Stimulated activated effector memory CD8-positive, alpha-beta T cell treated with anti-CD3 and anti-CD28 coated beads, Interleukin-12 subunit alpha, Interleukin-12 subunit beta, amount 100 ng/mL, for 72 hours (primary cell): ENCODE data around the gene F5.

Experiments
- ATAC-seq: fragments of 150-1000 bp; cut with Tn5 transposase; 2 replicates; pipeline ENCODE4 v1.10.0; 2021
- DNase-seq, 2 donors: peaks; one replicate each; pipeline ENCODE4 v3.0.0; 2021 to 2022; ENCODE audit warnings: low spot score in 2 of 2
- H3K27ac Mint-ChIP-seq: one replicate; pipeline ENCODE4 v1.8.0; 2022; ENCODE audit warnings: mild to moderate bottlenecking, mixed read lengths
- H3K36me3 Mint-ChIP-seq: one replicate; pipeline ENCODE4 v1.8.0; 2022; ENCODE audit warnings: mild to moderate bottlenecking, mixed read lengths
- H3K4me1 Mint-ChIP-seq: one replicate; pipeline ENCODE4 v1.8.0; 2022; ENCODE audit warnings: mixed read lengths
- H3K4me3 Mint-ChIP-seq: one replicate; pipeline ENCODE4 v1.8.0; 2022; ENCODE audit warnings: mild to moderate bottlenecking, mixed read lengths
- H3K9me3 Mint-ChIP-seq: one replicate; pipeline ENCODE4 v1.8.0; 2022; ENCODE audit warnings: mixed read lengths

Gene F5

DNA sequence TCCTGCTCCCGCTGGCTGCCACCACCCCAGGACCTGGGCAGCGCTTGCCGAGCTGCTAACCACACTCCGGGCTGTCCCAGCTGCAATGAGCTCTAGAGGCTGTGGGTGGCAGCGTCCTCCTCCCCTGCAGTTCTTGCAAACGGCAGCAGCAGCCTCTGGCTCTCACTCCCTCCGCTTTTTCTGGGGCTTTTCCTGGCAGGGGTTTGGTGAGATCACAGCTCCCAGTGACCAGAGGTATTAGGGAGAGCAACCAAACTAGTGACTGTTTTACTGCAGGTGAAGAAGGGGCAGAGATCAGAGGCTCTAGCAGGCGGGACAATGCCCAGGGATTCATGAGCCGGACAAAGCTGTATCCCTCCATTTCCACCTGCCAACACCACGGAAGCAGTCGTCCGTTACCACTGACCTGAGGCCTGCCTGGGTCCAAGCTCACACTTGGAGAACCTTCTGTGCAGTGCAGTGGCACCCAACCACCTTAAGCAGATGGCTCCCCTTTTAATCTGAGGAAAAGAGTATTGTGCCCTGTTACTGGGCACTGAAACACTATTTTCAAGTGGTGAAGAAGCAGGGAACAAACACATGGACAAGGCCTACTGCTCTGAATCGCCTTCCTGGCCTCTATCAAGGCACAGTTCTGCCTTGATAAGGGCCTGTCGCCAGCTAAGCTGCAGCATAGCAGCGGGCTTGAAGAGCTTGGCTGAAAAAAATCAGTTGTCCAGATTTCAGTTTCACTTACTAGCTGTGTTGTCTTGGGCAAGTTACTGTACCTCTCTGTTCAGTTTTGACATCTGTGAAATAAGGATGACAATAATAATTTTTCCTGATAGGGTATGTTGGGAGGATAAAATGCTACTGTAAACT lies at the start of gene F5:
Gene F5, minus strand, starts transcription at position 87 of the 861 bp plus-strand sequence. CDS start 95 bp downstream, outside the sequence.
- Mint-ChIP-seq H3K9me3 (no peaks in the 10 kb centered on the region), H3K27ac (peak within 1 kb of the TSS; percentile 81), H3K4me1 (peaks cover 28% of the 10 kb centered on the region), H3K4me3 (peak within 1 kb of the TSS; percentile 84), H3K36me3 (no peaks in the 10 kb centered on the region)
- DNase-seq (peak; percentile 47 to 80), ATAC-seq (peak; percentile 96)

DNA sequence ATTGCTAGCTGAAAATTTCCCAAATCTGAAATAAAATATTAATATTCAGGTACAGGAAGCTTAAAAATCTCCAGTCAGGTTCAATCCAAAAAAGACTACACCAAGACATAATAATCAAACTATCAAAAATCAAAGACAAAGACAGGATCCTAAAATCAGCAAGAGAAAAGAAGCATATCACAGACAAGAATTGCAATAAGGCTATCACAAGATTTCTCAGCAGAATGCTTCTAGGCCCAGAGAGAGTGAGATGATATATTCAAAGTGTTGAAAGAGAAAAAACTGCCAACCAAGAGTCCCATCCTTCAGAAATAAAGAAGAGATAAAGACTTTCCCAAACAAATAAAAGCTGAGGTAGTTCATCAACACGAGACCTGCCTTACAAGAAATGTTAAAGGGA lies 48.6 kb upstream of the F5 start:
- H3K9me3 Mint-ChIP-seq: peaks cover 11% of the 10 kb centered on the region
- H3K4me3 Mint-ChIP-seq: no peak overlapping the region
- no peaks in the 10 kb centered on the region for H3K36me3 Mint-ChIP-seq
- DNase-seq (no peak), ATAC-seq (no peak)
- H3K27ac Mint-ChIP-seq: no peak overlapping the region
- H3K4me1 Mint-ChIP-seq: peaks cover 4% of the 10 kb centered on the region

GRCh38 chr1:169634145-169634544 lies 47.9 kb upstream of the F5 start:
- DNase-seq (no peak), ATAC-seq (no peak)
- no peak overlapping the region for H3K27ac Mint-ChIP-seq
- peaks cover 6% of the 10 kb centered on the region for H3K4me1 Mint-ChIP-seq
- H3K9me3 Mint-ChIP-seq: peaks cover 11% of the 10 kb centered on the region
- H3K36me3 Mint-ChIP-seq: no peaks in the 10 kb centered on the region
- H3K4me3 Mint-ChIP-seq: no peak overlapping the region

DNA sequence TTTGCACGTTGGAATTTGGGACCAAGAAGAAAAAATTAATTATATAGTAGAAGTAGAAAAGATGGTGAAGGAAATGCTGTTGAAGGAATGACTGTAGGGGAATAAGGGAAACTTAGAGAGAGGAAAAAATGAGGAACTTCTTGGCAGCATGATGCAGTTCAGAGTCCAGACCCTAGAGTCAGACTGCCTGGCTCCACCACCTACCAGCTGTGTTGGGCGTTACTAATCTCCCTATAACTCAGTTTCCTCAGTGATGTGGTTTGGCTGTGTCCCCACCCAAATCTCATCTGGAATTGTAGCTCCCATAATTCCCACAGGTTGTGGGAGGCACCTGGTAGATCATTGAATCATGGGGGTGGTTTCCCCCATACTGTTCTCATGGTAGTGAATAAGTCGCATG lies 45.0 kb upstream of the F5 start:
- Mint-ChIP-seq H3K36me3 (no peaks in the 10 kb centered on the region), H3K9me3 (peaks cover 11% of the 10 kb centered on the region), H3K4me1 (peaks cover 10% of the 10 kb centered on the region), H3K4me3 (no peak overlapping the region), H3K27ac (no peak overlapping the region)
- no peak for DNase-seq
- no peak for ATAC-seq

GRCh38 chr1:169630006-169630405 lies 43.7 kb upstream of the F5 start, which contains the start of gene SELP:
Gene SELP, minus strand, starts transcription at chr1:169630124. Its CDS starts 50 bp downstream, at chr1:169630074.
- DNase-seq (no peak), ATAC-seq (no peak)
- Mint-ChIP-seq H3K4me3 (no peak within 1 kb of the TSS), H3K36me3 (no peaks in the 10 kb centered on the region), H3K9me3 (peaks cover 14% of the 10 kb centered on the region), H3K4me1 (peaks cover 16% of the 10 kb centered on the region), H3K27ac (no peak within 1 kb of the TSS)

GRCh38 chr1:169624912-169625311 lies 38.6 kb upstream of the F5 start:
- no peak for DNase-seq
- peaks cover 24% of the 10 kb centered on the region for H3K4me1 Mint-ChIP-seq
- no peaks in the 10 kb centered on the region for H3K36me3 Mint-ChIP-seq
- no peak for ATAC-seq
- no peak overlapping the region for H3K27ac Mint-ChIP-seq
- H3K9me3 Mint-ChIP-seq: peaks cover 3% of the 10 kb centered on the region
- H3K4me3 Mint-ChIP-seq: no peak overlapping the region

GRCh38 chr1:169624122-169624521 lies 37.8 kb upstream of the F5 start:
- H3K4me3 Mint-ChIP-seq: no peak overlapping the region
- H3K27ac Mint-ChIP-seq: no peak overlapping the region
- no peak for ATAC-seq

DNA sequence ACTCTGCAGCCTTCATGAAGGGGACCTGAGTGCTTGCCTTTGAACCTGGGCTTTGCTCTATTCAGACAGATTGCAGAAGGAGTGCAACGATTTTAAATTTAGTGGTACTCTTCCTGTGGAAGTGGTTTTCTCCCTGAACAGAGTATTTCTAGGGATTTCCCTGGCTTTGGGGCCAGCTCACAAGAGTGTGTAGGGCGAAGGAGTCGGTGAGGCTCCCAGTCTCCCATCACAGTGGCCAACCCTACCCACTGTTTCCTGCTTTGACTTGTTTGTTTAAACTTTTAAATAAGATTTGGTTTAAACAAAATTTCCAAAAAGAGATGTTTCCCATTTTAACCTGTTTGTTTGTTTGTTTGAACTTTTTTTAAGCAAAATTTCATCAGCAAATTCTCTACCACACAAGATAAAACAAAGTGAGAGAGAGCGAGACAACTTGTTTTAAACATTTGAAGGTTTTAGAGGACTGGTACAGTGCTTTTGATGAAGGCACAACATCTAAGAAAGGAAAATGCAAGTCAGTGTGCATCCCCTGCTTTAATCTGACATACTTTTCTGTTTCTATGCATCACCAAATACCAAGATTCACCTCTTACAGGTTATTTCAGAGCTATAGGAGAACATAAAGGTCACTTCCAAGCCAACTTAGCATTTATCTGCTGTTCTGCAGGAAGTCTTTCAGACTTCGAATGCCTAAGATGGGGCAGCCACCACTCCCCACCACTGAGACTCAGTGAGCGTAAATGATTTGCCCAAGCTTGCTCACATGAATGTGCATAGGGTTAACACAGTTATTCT lies 37.0 kb upstream of the F5 start:
- no peak for DNase-seq
- no peak for ATAC-seq
- H3K9me3 Mint-ChIP-seq: peaks cover 3% of the 10 kb centered on the region
- H3K27ac Mint-ChIP-seq: no peak overlapping the region
- no peaks in the 10 kb centered on the region for H3K36me3 Mint-ChIP-seq
- peaks cover 22% of the 10 kb centered on the region for H3K4me1 Mint-ChIP-seq
- H3K4me3 Mint-ChIP-seq: no peak overlapping the region

More at GRCh38 chr1:169624122-169624521, 37.8 kb upstream of the F5 start:
- no peaks in the 10 kb centered on the region for H3K36me3 Mint-ChIP-seq
- no peak for DNase-seq
- H3K4me1 Mint-ChIP-seq: peaks cover 22% of the 10 kb centered on the region
- H3K9me3 Mint-ChIP-seq: peaks cover 3% of the 10 kb centered on the region

- no peaks in the 10 kb centered on the region for H3K9me3 Mint-ChIP-seq
These were observed 34.3 kb upstream of the F5 start for GRCh38 chr1:169620565-169620964.

GRCh38 chr1:169618367-169618766 lies 32.1 kb upstream of the F5 start:
- ATAC-seq (no peak), DNase-seq (no peak)
- no peak overlapping the region for H3K27ac Mint-ChIP-seq
- no peaks in the 10 kb centered on the region for H3K36me3 Mint-ChIP-seq
- H3K4me3 Mint-ChIP-seq: no peak overlapping the region
- H3K4me1 Mint-ChIP-seq: peaks cover 11% of the 10 kb centered on the region
- H3K9me3 Mint-ChIP-seq: no peaks in the 10 kb centered on the region

More at GRCh38 chr1:169620565-169620964, 34.3 kb upstream of the F5 start:
- DNase-seq (no peak), ATAC-seq (no peak)
- peaks cover 11% of the 10 kb centered on the region for H3K4me1 Mint-ChIP-seq
- no peak overlapping the region for H3K4me3 Mint-ChIP-seq
- H3K27ac Mint-ChIP-seq: no peak overlapping the region
- no peaks in the 10 kb centered on the region for H3K36me3 Mint-ChIP-seq

GRCh38 chr1:169615803-169616202 lies 29.5 kb upstream of the F5 start:
- no peak for ATAC-seq
- peaks cover 6% of the 10 kb centered on the region for H3K4me1 Mint-ChIP-seq
- no peaks in the 10 kb centered on the region for H3K9me3 Mint-ChIP-seq
- H3K36me3 Mint-ChIP-seq: no peaks in the 10 kb centered on the region
- no peak overlapping the region for H3K4me3 Mint-ChIP-seq
- DNase-seq: no peak
- no peak overlapping the region for H3K27ac Mint-ChIP-seq

- H3K27ac Mint-ChIP-seq: no peak overlapping the region
- ATAC-seq (no peak), DNase-seq (no peak)
- H3K4me1 Mint-ChIP-seq: no peaks in the 10 kb centered on the region
- no peaks in the 10 kb centered on the region for H3K9me3 Mint-ChIP-seq
- H3K36me3 Mint-ChIP-seq: no peaks in the 10 kb centered on the region
- H3K4me3 Mint-ChIP-seq: no peak overlapping the region
These were observed 24.6 kb upstream of the F5 start for GRCh38 chr1:169610858-169611257.

DNA sequence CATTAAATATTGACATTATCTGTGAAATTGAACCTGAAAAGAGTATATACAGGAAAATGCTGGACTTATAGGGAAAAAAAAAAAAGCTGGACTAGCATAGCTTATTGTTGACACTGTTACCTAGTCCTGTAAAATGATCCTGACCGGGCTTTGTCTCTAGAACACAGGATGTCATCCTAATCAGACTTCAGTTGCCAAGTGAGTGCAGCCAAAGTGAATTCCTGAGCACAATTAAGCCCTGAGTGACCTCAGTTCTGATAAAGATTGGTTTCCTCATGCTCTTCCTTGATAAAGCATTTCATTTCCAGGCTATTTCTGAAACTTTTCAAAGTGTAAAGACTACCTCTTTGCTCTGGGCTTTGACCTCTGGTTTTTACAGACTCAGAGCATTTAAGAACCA lies 23.8 kb upstream of the F5 start:
- Mint-ChIP-seq H3K36me3 (no peaks in the 10 kb centered on the region), H3K27ac (no peak overlapping the region), H3K9me3 (no peaks in the 10 kb centered on the region), H3K4me3 (no peak overlapping the region), H3K4me1 (peaks cover 3% of the 10 kb centered on the region)
- DNase-seq (no peak), ATAC-seq (no peak)

GRCh38 chr1:169608226-169608625 lies 21.9 kb upstream of the F5 start:
- Mint-ChIP-seq H3K4me3 (no peak overlapping the region), H3K27ac (no peak overlapping the region), H3K36me3 (no peaks in the 10 kb centered on the region), H3K9me3 (no peaks in the 10 kb centered on the region), H3K4me1 (peaks cover 18% of the 10 kb centered on the region)
- no peak for ATAC-seq
- no peak for DNase-seq

DNA sequence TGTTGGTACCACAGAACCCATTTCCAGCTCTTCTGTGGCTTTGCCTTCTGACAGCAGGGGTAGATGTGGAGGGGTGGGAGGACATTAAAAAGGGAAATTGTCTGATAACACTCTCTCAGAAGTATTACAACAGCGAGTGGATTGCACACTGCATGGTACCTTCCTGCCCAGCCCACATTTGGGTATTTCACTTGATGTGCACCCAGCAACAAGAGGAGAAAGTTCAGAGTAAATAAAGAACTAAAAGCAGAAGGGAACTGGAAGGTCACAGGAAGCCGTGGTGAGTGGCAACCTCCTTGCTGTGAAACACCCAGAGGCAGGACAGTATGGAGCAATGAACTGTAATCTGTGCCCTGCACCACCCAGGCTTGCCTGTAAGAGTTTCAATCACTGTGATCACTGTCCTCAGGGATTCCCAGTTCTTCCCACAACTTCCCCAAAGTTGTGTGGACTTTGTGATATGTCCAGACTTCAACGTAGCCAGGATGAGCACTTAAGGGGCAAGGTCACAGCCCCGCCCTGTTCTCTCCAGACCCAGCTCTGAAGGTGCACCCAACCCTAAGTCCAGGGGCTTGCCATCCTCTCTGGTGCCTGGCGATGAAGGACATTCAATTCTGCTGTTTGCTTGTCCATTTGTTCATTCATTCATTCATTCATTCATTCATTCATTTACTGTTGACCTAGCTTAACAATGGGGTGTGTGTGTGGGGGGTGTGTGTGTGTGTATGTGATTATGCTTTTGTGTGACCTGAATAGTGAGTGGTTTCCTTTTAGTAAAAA lies 18.7 kb upstream of the F5 start:
- peak in 1 of 2 donors; percentile 61 for DNase-seq
- no peak overlapping the region for H3K4me3 Mint-ChIP-seq
- peak; percentile 92 for ATAC-seq
- H3K4me1 Mint-ChIP-seq: peaks cover 45% of the 10 kb centered on the region
- peaks cover 7% of the 10 kb centered on the region for H3K36me3 Mint-ChIP-seq
- no peak overlapping the region for H3K27ac Mint-ChIP-seq
- H3K9me3 Mint-ChIP-seq: no peaks in the 10 kb centered on the region
